ENCODE data around the gene APBA2.

DNA sequence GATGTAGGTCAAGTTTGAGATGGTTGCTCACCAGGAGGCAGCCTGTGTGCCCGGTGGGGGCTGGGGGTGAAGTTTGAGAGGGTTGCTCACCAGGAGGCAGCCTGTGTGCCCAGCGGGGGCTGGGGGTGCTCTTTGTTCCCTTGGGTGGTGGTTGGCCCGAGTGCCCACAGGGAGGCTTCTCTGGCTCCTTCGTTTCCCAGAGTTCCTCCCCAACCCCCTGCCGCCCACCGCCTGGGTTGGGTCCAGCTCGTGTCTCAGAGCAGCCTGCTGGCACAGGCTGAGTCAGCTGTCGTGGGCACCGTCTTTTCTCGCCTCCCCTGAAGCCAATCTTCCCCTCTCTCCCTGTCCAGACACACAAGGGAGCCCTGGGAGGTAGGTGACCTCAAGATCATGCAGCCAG, 3.1 kb downstream of the APBA2 start:
- TF ChIP-seq, protein P1, sequence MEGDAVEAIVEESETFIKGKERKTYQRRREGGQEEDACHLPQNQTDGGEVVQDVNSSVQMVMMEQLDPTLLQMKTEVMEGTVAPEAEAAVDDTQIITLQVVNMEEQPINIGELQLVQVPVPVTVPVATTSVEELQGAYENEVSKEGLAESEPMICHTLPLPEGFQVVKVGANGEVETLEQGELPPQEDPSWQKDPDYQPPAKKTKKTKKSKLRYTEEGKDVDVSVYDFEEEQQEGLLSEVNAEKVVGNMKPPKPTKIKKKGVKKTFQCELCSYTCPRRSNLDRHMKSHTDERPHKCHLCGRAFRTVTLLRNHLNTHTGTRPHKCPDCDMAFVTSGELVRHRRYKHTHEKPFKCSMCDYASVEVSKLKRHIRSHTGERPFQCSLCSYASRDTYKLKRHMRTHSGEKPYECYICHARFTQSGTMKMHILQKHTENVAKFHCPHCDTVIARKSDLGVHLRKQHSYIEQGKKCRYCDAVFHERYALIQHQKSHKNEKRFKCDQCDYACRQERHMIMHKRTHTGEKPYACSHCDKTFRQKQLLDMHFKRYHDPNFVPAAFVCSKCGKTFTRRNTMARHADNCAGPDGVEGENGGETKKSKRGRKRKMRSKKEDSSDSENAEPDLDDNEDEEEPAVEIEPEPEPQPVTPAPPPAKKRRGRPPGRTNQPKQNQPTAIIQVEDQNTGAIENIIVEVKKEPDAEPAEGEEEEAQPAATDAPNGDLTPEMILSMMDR (conservative IDR thresholded peaks at IDR 0.05): no peak
- TF ChIP-seq ZFX (IDR thresholded peaks at IDR 0.05): no peak

All from C4-2B (cell line).